Left lung (tissue), 10 donors: Measurements from ENCODE around the gene TFAP2E. TPM values are rescaled to one million over a fixed set of nuclear protein-coding genes. Genes with fewer than 3 reads are reported as not detected.
A peak's percentile ranks its signal among the peaks of the same experiment; 100 is the strongest.

Experiments
- ATAC-seq: fragments of 200-7000 bp; cut with Tn5 transposase; one replicate; pipeline ENCODE4 v1.9.1; 2020; ENCODE audit warnings: moderate library complexity
- DNase-seq, 4 donors: peaks; one replicate each; pipeline ENCODE4 v3.0.0-alpha.2; 2013 to 2020
- H3K27ac ChIP-seq, 2 donors: fragments of 200-600 bp; sonication (generic) in 1 of 2; one replicate each; pipeline versions ENCODE4 v1.5.0 to v1.8.0; 2020 to 2021
- H3K27me3 ChIP-seq, 2 donors: fragments of 200-600 bp; sonication (generic) in 1 of 2; one replicate each; pipeline versions ENCODE4 v1.5.0 to v1.8.0; 2020 to 2021
- H3K36me3 ChIP-seq, 2 donors: fragments of 200-600 bp; sonication (generic) in 1 of 2; one replicate each; pipeline versions ENCODE4 v1.5.0 to v1.8.0; 2020 to 2021
- H3K4me1 ChIP-seq, 2 donors: fragments of 200-600 bp; one replicate each; pipeline ENCODE4 v1.8.0; 2021
- H3K4me3 ChIP-seq, 2 donors: fragments of 200-600 bp; sonication (generic) in 1 of 2; one replicate each; pipeline versions ENCODE4 v1.5.0 to v1.8.0; 2020 to 2021; ENCODE audit warnings: mild to moderate bottlenecking in 1 of 2
- H3K9me3 ChIP-seq, 2 donors: fragments of 200-600 bp; sonication (generic) in 1 of 2; one replicate each; pipeline versions ENCODE4 v1.5.0 to v1.8.0; 2020 to 2021
- CTCF ChIP-seq, 2 donors: fragments of 200-600 bp; sonication (generic) in 1 of 2; IDR thresholded peaks; one replicate each; pipeline versions ENCODE4 v1.5.0 to v1.8.0; 2021; ENCODE audit warnings: antibody characterized with exemption in 2 of 2
- intact Hi-C, 2 donors: fragments of 100-400 bp; cut with DNase I; formaldehyde crosslinking; loops; one replicate each; pipeline versions ENCODE4 v1.11.2 to v1.14.2; 2022
- polyA plus RNA-seq, 6 donors: library from polyadenylated mRNA; unstranded; fragments of 120-200 nt; gene quantifications; one replicate each; pipeline ENCODE4 v1.2.1, GENCODE V29; 2013; ENCODE audit not compliant: insufficient read length in 6 of 6
- total RNA-seq, 2 donors: library from RNA; stranded (reverse); fragmentation: NEBNext Ultra II Directional; extraction: Animal tissue kit (Norgen Biotek cat#: 25700); gene quantifications; one replicate each; pipeline ENCODE4 v1.2.1, GENCODE V29; 2021
- donor health status: DM: no; HTN: yes; CAD: no.
- donor health status: DM: no; HTN: no; CAD: no.

TFAP2E gene
- total and polyA plus RNA-seq, 8 donors: 1.3 to 7.4 (median 3.5) TPM

- ATAC-seq (peak; percentile 65), DNase-seq (no peak)
- Histone ChIP-seq H3K27me3 (no peaks in the 10 kb centered on the region), H3K4me3 (no peak overlapping the region), H3K27ac (no peak overlapping the region), H3K9me3 (no peaks in the 10 kb centered on the region), H3K4me1 (no peaks in the 10 kb centered on the region), H3K36me3 (peaks cover 0 to 22% of the 10 kb centered on the region in 2 donors)
- intact Hi-C loops: no loop called here
- TF ChIP-seq CTCF (IDR thresholded peaks at IDR 0.05): no peak
Measured at GRCh38 chr1:35592991-35593769, 20.1 kb downstream of the TFAP2E start.

GRCh38 chr1:35594005-35594760, 21.1 kb downstream of the TFAP2E start:
- H3K4me1 ChIP-seq: no peaks in the 10 kb centered on the region
- H3K27me3 ChIP-seq: no peaks in the 10 kb centered on the region
- ATAC-seq: no peak
- peaks cover 0 to 26% of the 10 kb centered on the region in 2 donors for H3K36me3 ChIP-seq
- no peak overlapping the region for H3K4me3 ChIP-seq
- no peak for DNase-seq
- H3K27ac ChIP-seq: no peak overlapping the region
- no peak for TF ChIP-seq CTCF (IDR thresholded peaks at IDR 0.05)
- intact Hi-C loops: no loop called here
- H3K9me3 ChIP-seq: no peaks in the 10 kb centered on the region

- TF ChIP-seq CTCF (IDR thresholded peaks at IDR 0.05): no peak
- DNase-seq (no peak), ATAC-seq (no peak)
- no peaks in the 10 kb centered on the region for H3K27me3 ChIP-seq
- intact Hi-C loops: no loop called here
- H3K36me3 ChIP-seq: peaks cover 0 to 35% of the 10 kb centered on the region in 2 donors
- H3K27ac ChIP-seq: no peak overlapping the region
- no peak overlapping the region for H3K4me3 ChIP-seq
- no peaks in the 10 kb centered on the region for H3K4me1 ChIP-seq
- no peaks in the 10 kb centered on the region for H3K9me3 ChIP-seq
Measured at GRCh38 chr1:35595684-35596083, 22.6 kb downstream of the TFAP2E start.

GRCh38 chr1:35597870-35598269, 24.8 kb downstream of the TFAP2E start:
- no peak overlapping the region for H3K4me3 ChIP-seq
- ATAC-seq: no peak
- peaks cover 0 to 46% of the 10 kb centered on the region in 2 donors for H3K36me3 ChIP-seq
- intact Hi-C loops: no loop called here
- DNase-seq: no peak
- no peak overlapping the region for H3K27ac ChIP-seq
- H3K27me3 ChIP-seq: no peaks in the 10 kb centered on the region
- no peaks in the 10 kb centered on the region for H3K4me1 ChIP-seq
- H3K9me3 ChIP-seq: no peaks in the 10 kb centered on the region
- TF ChIP-seq CTCF (IDR thresholded peaks at IDR 0.05): no peak

GRCh38 chr1:35598895-35599294, 25.8 kb downstream of the TFAP2E start:
- no peak for ATAC-seq
- intact Hi-C loops: no loop called here

More at GRCh38 chr1:35598895-35599294, 25.8 kb downstream of the TFAP2E start:
- H3K27me3 ChIP-seq: no peaks in the 10 kb centered on the region
- peaks cover 0 to 56% of the 10 kb centered on the region in 2 donors for H3K36me3 ChIP-seq
- no peak overlapping the region for H3K4me3 ChIP-seq
- no peaks in the 10 kb centered on the region for H3K4me1 ChIP-seq
- TF ChIP-seq CTCF (IDR thresholded peaks at IDR 0.05): no peak
- H3K9me3 ChIP-seq: no peaks in the 10 kb centered on the region
- H3K27ac ChIP-seq: no peak overlapping the region
- no peak for DNase-seq
